Mesendoderm (in vitro differentiated cells): ENCODE results near the gene GDPD5.

Experiments
- DNase-seq: peaks from one replicate; pipeline ENCODE4 v3.0.0; 2013
- H2AK5ac ChIP-seq: 2 replicates; pipeline ENCODE4 v1.6.1; 2013; ENCODE audit warnings: low read length, inconsistent platforms
- H2BK120ac ChIP-seq: 2 replicates; pipeline ENCODE4 v1.6.1; 2013; ENCODE audit warnings: low read depth, mild to moderate bottlenecking, low read length, moderate library complexity, mixed read lengths
- H2BK15ac ChIP-seq: replicated peaks from 2 replicates; pipeline ENCODE4 v1.6.1; 2013; ENCODE audit warnings: low read depth, mild to moderate bottlenecking, moderate library complexity
- H2BK5ac ChIP-seq: 2 replicates; pipeline ENCODE4 v1.6.1; 2013; ENCODE audit warnings: low read length, inconsistent platforms
- H3K18ac ChIP-seq: 2 replicates; pipeline ENCODE4 v1.6.1; 2013; ENCODE audit warnings: mild to moderate bottlenecking, low read length, mixed read lengths
- H3K23ac ChIP-seq: one replicate; pipeline ENCODE4 v1.6.1; 2013; ENCODE audit warnings: low read length
- H3K27ac ChIP-seq: 2 replicates; pipeline ENCODE4 v1.5.1; 2013; ENCODE audit warnings: low read depth, mild to moderate bottlenecking, inconsistent platforms, low read length, moderate library complexity
- H3K27me3 ChIP-seq: 2 replicates; pipeline ENCODE4 v1.6.1; 2013; ENCODE audit warnings: low read length, control low read depth, mild to moderate bottlenecking, inconsistent platforms; ENCODE audit not compliant: insufficient read depth, poor library complexity
- H3K36me3 ChIP-seq: 2 replicates; pipeline ENCODE4 v1.6.1; 2013; ENCODE audit warnings: low read length, inconsistent platforms; ENCODE audit not compliant: control insufficient read depth, insufficient read depth
- H3K4ac ChIP-seq: one replicate; pipeline ENCODE4 v1.6.1; 2013; ENCODE audit warnings: low read depth, mild to moderate bottlenecking, low read length, moderate library complexity
- H3K4me1 ChIP-seq: 2 replicates; pipeline ENCODE4 v1.6.1; 2013; ENCODE audit warnings: low read depth, low read length, inconsistent platforms; ENCODE audit not compliant: control insufficient read depth
- H3K4me2 ChIP-seq: 2 replicates; pipeline ENCODE4 v1.6.1; 2013; ENCODE audit warnings: low read length
- H3K4me3 ChIP-seq: 2 replicates; pipeline ENCODE4 v1.5.1; 2013; ENCODE audit warnings: mild to moderate bottlenecking, low read length
- H3K56ac ChIP-seq: one replicate; pipeline ENCODE4 v1.6.1; 2013; ENCODE audit warnings: low read length
- H3K79me1 ChIP-seq: 2 replicates; pipeline ENCODE4 v1.6.1; 2013; ENCODE audit warnings: low read length, inconsistent platforms
- H3K79me2 ChIP-seq: 2 replicates; pipeline ENCODE4 v1.6.1; 2013; ENCODE audit warnings: mild to moderate bottlenecking, low read length; ENCODE audit not compliant: control insufficient read depth, insufficient read depth
- H3K9ac ChIP-seq: 2 replicates; pipeline ENCODE4 v1.6.1; 2013; ENCODE audit warnings: low read length, inconsistent platforms
- H4K5ac ChIP-seq: one replicate; pipeline ENCODE4 v1.6.1; 2013; ENCODE audit warnings: low read length
- H4K8ac ChIP-seq: one replicate; pipeline ENCODE4 v1.6.1; 2013; ENCODE audit warnings: low read depth, mild to moderate bottlenecking, control low read depth, low read length, moderate library complexity
- WGBS: extraction: QIAGEN DNeasy Blood & Tissue Kit; methylation state at CpG from one replicate; pipeline ENCODE4 v1.1.7; 2013; ENCODE audit warnings: low lambda C conversion rate, missing lambda C conversion rate; ENCODE audit not compliant: insufficient coverage; ENCODE audit errors: extremely low coverage; 5-methylcytosine and 5-hydroxymethylcytosine counted together

Gene GDPD5

GRCh38 chr11:75527938-75528735, 2.4 kb upstream of the GDPD5 start:
- no peak overlapping the region for H2AK5ac ChIP-seq
- H3K4me3 ChIP-seq, result no peak overlapping the region
- no peak overlapping the region for H2BK5ac ChIP-seq
- H4K8ac ChIP-seq, result no peak overlapping the region
- no peak overlapping the region for H4K5ac ChIP-seq
- H3K79me1 ChIP-seq, result no peaks in the 10 kb centered on the region
- WGBS, result no CpG with 5 or more reads among the region's 10 CpGs
- no peak overlapping the region for H3K9ac ChIP-seq
- no peak overlapping the region for H3K18ac ChIP-seq
- peak overlapping the region; percentile 39 for H3K23ac ChIP-seq
- no peaks in the 10 kb centered on the region for H3K4me1 ChIP-seq
- peak overlapping the region; percentile 32 for H3K56ac ChIP-seq
- DNase-seq, result no peak
- H3K4ac ChIP-seq, result no peak overlapping the region
- no peak overlapping the region for H2BK15ac ChIP-seq
- H3K27me3 ChIP-seq, result peaks cover 3% of the 10 kb centered on the region
- no peak overlapping the region for H3K4me2 ChIP-seq
- no peak overlapping the region for H2BK120ac ChIP-seq
- H3K36me3 ChIP-seq, result no peaks in the 10 kb centered on the region
- H3K27ac ChIP-seq, result no peak overlapping the region
- H3K79me2 ChIP-seq, result no peaks in the 10 kb centered on the region

GRCh38 chr11:75527130-75527529, 1.4 kb upstream of the GDPD5 start:
- H3K56ac ChIP-seq, result no peak overlapping the region
- H3K27me3 ChIP-seq, result peaks cover 3% of the 10 kb centered on the region
- no peak overlapping the region for H4K5ac ChIP-seq
- H3K9ac ChIP-seq, result no peak overlapping the region
- H3K79me1 ChIP-seq, result no peaks in the 10 kb centered on the region
- H3K18ac ChIP-seq, result no peak overlapping the region
- WGBS, result no CpG with 5 or more reads among the region's 5 CpGs
- H3K27ac ChIP-seq, result no peak overlapping the region
- H3K79me2 ChIP-seq, result no peaks in the 10 kb centered on the region
- no peak overlapping the region for H3K23ac ChIP-seq
- no peak overlapping the region for H3K4me2 ChIP-seq
- no peak overlapping the region for H2BK15ac ChIP-seq
- no peak overlapping the region for H2BK120ac ChIP-seq
- no peaks in the 10 kb centered on the region for H3K36me3 ChIP-seq
- no peak overlapping the region for H3K4me3 ChIP-seq
- no peak overlapping the region for H2BK5ac ChIP-seq
- no peaks in the 10 kb centered on the region for H3K4me1 ChIP-seq
- no peak overlapping the region for H2AK5ac ChIP-seq
- no peak for DNase-seq
- H4K8ac ChIP-seq, result no peak overlapping the region
- H3K4ac ChIP-seq, result no peak overlapping the region

- peak overlapping the region; percentile 98 for H3K56ac ChIP-seq
- peak overlapping the region; percentile 12 for H3K27ac ChIP-seq
- WGBS, result no CpG with 5 or more reads among the region's 21 CpGs
- no peak overlapping the region for H2BK5ac ChIP-seq
- H3K9ac ChIP-seq, result peak overlapping the region; percentile 86
- H3K4ac ChIP-seq, result no peak overlapping the region
- peak overlapping the region; percentile 16 for H4K8ac ChIP-seq
- H2BK15ac ChIP-seq, result no peak overlapping the region
- H3K79me2 ChIP-seq, result no peaks in the 10 kb centered on the region
- H3K4me1 ChIP-seq, result no peaks in the 10 kb centered on the region
- no peaks in the 10 kb centered on the region for H3K79me1 ChIP-seq
- H2BK120ac ChIP-seq, result no peak overlapping the region
- H3K4me2 ChIP-seq, result peak overlapping the region; percentile 93
- no peak overlapping the region for H3K23ac ChIP-seq
- no peak overlapping the region for H4K5ac ChIP-seq
- peak overlapping the region; percentile 9 for H3K18ac ChIP-seq
- no peaks in the 10 kb centered on the region for H3K36me3 ChIP-seq
- peaks cover 3% of the 10 kb centered on the region for H3K27me3 ChIP-seq
- H2AK5ac ChIP-seq, result no peak overlapping the region
- H3K4me3 ChIP-seq, result peak overlapping the region; percentile 67
- peak; percentile 19 for DNase-seq
Observed at GRCh38 chr11:75526192-75526541, 426 bp upstream of the GDPD5 start.

- Histone ChIP-seq H3K27ac (no peak overlapping the region), H3K79me1 (no peaks in the 10 kb centered on the region), H3K4me1 (no peaks in the 10 kb centered on the region), H2BK15ac (no peak overlapping the region), H3K23ac (no peak overlapping the region), H3K4me2 (peak overlapping the region; percentile 95), H3K36me3 (no peaks in the 10 kb centered on the region), H3K4me3 (peak overlapping the region; percentile 68), H4K8ac (no peak overlapping the region), H3K4ac (no peak overlapping the region), H3K79me2 (no peaks in the 10 kb centered on the region), H3K9ac (peak overlapping the region; percentile 81), H3K27me3 (peaks cover 3% of the 10 kb centered on the region), H3K56ac (peak overlapping the region; percentile 92), H2AK5ac (no peak overlapping the region), H4K5ac (no peak overlapping the region), H3K18ac (peak overlapping the region; percentile 20), H2BK5ac (no peak overlapping the region), H2BK120ac (no peak overlapping the region)
- WGBS, result no CpG with 5 or more reads among the region's 51 CpGs
- DNase-seq, result peak; percentile 47
Observed at GRCh38 chr11:75524665-75525432, 892 bp downstream of the GDPD5 start.

GRCh38 chr11:75523811-75524664, 1.7 kb downstream of the GDPD5 start:
- H3K27me3 ChIP-seq, result peaks cover 3% of the 10 kb centered on the region
- H2BK15ac ChIP-seq, result no peak overlapping the region
- peak overlapping the region; percentile 81 for H3K9ac ChIP-seq
- no peak overlapping the region for H2BK120ac ChIP-seq
- no peak overlapping the region for H3K27ac ChIP-seq
- no peak overlapping the region for H4K8ac ChIP-seq
- WGBS, result no CpG with 5 or more reads among the region's 10 CpGs
- H3K4me1 ChIP-seq, result no peaks in the 10 kb centered on the region
- peak overlapping the region; percentile 95 for H3K4me2 ChIP-seq
- no peaks in the 10 kb centered on the region for H3K36me3 ChIP-seq
- DNase-seq, result no peak
- no peaks in the 10 kb centered on the region for H3K79me1 ChIP-seq
- no peak overlapping the region for H3K23ac ChIP-seq
- peak overlapping the region; percentile 73 for H3K56ac ChIP-seq
- H2BK5ac ChIP-seq, result no peak overlapping the region
- no peak overlapping the region for H3K4ac ChIP-seq
- no peaks in the 10 kb centered on the region for H3K79me2 ChIP-seq
- H4K5ac ChIP-seq, result no peak overlapping the region
- no peak overlapping the region for H3K18ac ChIP-seq
- no peak overlapping the region for H2AK5ac ChIP-seq
- no peak overlapping the region for H3K4me3 ChIP-seq
